Measurements from ENCODE around the gene BUB3.
A peak's percentile ranks its signal among the peaks of the same experiment; 100 is the strongest.
"Not testable (repeated sequence)": the region's sequence is repeated elsewhere in the genome, so short reads cannot be mapped to it uniquely, and the experiment has no call there.

BUB3 gene

DNA sequence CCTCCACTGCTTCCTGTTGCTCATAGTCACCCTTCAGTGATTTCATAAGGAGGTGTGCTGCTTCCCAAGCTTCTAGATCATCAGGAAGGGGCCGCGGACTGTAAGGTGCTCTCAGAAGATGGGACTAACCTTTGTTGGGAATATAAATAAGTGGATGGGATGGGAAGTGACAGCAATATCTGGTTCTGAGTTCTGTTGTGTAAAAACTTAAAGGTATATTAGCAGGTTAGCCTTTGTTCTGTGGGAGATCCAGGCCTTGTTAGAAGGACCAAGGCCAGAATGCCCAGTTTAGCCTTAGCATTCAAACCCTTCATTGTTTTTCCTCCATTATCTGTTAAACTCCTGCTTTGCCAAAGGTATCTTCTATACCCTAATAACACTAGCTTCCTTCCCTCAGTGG is 12.4 kb downstream of the BUB3 start:
- Histone ChIP-seq H3K4me2 (ENCODE audit: low read length) (no peak overlapping the region), H4K91ac (ENCODE audit: low read depth, low read length) (no peak overlapping the region), H2BK120ac (ENCODE audit: insufficient read depth, low read length, poor library complexity) (no peak overlapping the region), H2BK5ac (ENCODE audit: low read depth, low read length, poor library complexity) (no peak overlapping the region), H3K23ac (ENCODE audit: low read length) (no peak overlapping the region), H3K4me3 (ENCODE audit: low read depth, low read length) (no peak overlapping the region), H3K79me1 (ENCODE audit: low read length) (no peaks in the 10 kb centered on the region), H4K8ac (ENCODE audit: low read depth, low read length) (no peak overlapping the region), H3K36me3 (ENCODE audit: control insufficient read depth in 1 of 2, insufficient read depth in 2 of 2, low read length in 2 of 2) (peaks cover 17 to 28% of the 10 kb centered on the region in 2 experiments), H3K27me3 (ENCODE audit: insufficient read depth, low read length) (no peaks in the 10 kb centered on the region), H3K79me2 (ENCODE audit: control insufficient read depth, insufficient read depth, low read length, poor library complexity) (no peaks in the 10 kb centered on the region), H3K27ac (ENCODE audit: low read depth, low read length) (no peak overlapping the region), H3K4ac (ENCODE audit: low read depth, low read length) (no peak overlapping the region), H4K12ac (ENCODE audit: low read depth, low read length) (no peak overlapping the region), H3K9ac (ENCODE audit: low read length) (no peak overlapping the region), H2BK12ac (ENCODE audit: low read length) (no peak overlapping the region), H3K18ac (ENCODE audit: low read length) (no peak overlapping the region), H2AK5ac (ENCODE audit: low read length) (no peak overlapping the region), H2AFZ (ENCODE audit: insufficient read depth, low read length, poor library complexity) (no peak overlapping the region), H3K14ac (ENCODE audit: low read length) (no peak overlapping the region), H3K9me3 (ENCODE audit: insufficient read depth, low read depth, low read length) (no peaks in the 10 kb centered on the region), H3K4me1 (ENCODE audit: control insufficient read depth in 1 of 2, insufficient read depth in 2 of 2, low read length in 2 of 2) (no peaks in the 10 kb centered on the region)
- DNase-seq = no peak
- no CpG with 5 or more reads among the region's 2 CpGs for whole genome bisulfite sequencing (ENCODE audit: extremely low coverage, insufficient coverage, insufficient read length)

DNA sequence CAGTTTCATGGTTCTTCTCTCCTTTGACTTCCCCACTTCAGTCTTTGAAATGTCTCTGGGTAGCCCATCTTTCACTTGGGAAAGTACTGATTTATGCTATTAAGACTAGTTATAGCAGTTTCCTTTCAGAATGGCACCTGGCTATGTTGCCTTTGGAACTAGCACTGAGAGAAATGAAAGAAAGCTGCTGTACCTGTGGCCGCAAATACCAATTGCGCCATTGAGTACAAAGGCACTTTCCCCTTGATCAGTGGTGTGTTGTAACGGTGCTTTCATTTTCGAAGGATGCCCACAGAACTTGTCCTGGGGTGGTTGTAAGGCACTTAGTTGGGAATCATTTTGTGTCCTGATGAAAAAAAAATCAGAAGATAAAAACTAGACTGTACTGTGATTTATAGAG is 16.8 kb downstream of the BUB3 start:
- Histone ChIP-seq H3K9me3 (ENCODE audit: insufficient read depth, low read depth, low read length) (no peaks in the 10 kb centered on the region), H3K9ac (ENCODE audit: low read length) (no peak overlapping the region), H4K8ac (ENCODE audit: low read depth, low read length) (no peak overlapping the region), H3K4me2 (ENCODE audit: low read length) (no peak overlapping the region), H2BK120ac (ENCODE audit: insufficient read depth, low read length, poor library complexity) (no peak overlapping the region), H3K4me1 (ENCODE audit: control insufficient read depth in 1 of 2, insufficient read depth in 2 of 2, low read length in 2 of 2) (no peaks in the 10 kb centered on the region), H3K27ac (ENCODE audit: low read depth, low read length) (no peak overlapping the region), H3K14ac (ENCODE audit: low read length) (no peak overlapping the region), H3K4me3 (ENCODE audit: low read depth, low read length) (no peak overlapping the region), H4K91ac (ENCODE audit: low read depth, low read length) (no peak overlapping the region), H3K79me2 (ENCODE audit: control insufficient read depth, insufficient read depth, low read length, poor library complexity) (no peaks in the 10 kb centered on the region), H3K4ac (ENCODE audit: low read depth, low read length) (no peak overlapping the region), H3K23ac (ENCODE audit: low read length) (no peak overlapping the region), H2BK12ac (ENCODE audit: low read length) (no peak overlapping the region), H3K27me3 (ENCODE audit: insufficient read depth, low read length) (no peaks in the 10 kb centered on the region), H2BK5ac (ENCODE audit: low read depth, low read length, poor library complexity) (no peak overlapping the region), H2AFZ (ENCODE audit: insufficient read depth, low read length, poor library complexity) (no peak overlapping the region), H3K18ac (ENCODE audit: low read length) (no peak overlapping the region), H2AK5ac (ENCODE audit: low read length) (no peak overlapping the region), H3K79me1 (ENCODE audit: low read length) (no peaks in the 10 kb centered on the region), H4K12ac (ENCODE audit: low read depth, low read length) (no peak overlapping the region), H3K36me3 (ENCODE audit: control insufficient read depth in 1 of 2, insufficient read depth in 2 of 2, low read length in 2 of 2) (peaks cover 16 to 17% of the 10 kb centered on the region in 2 experiments)
- peak in 1 of 2 donors; percentile 9 for DNase-seq
- WGBS (ENCODE audit: extremely low coverage, insufficient coverage, insufficient read length) = no CpG with 5 or more reads among the region's 4 CpGs

DNA sequence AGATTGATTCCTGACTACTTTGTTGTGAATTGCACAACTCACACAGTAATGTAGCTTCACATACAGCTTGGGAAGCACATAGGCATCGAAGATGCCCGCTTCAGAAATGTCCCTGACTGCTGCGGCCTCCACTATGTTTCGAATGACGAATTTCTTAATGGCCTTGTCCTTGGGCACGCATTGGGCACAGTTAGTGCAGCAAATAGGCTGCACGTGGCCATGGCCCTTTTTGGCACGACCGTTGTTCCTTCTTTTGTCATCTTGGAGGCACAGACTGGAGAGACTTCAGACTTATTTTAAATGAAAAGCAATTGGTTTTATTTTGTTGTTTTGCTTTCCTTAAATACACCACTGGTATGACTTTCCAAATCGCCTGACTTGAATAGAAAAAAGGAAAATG is 17.4 kb downstream of the BUB3 start:
- H2BK120ac ChIP-seq (ENCODE audit: insufficient read depth, low read length, poor library complexity); H3K9me3 ChIP-seq (ENCODE audit: insufficient read depth, low read depth, low read length); H2AK5ac ChIP-seq (ENCODE audit: low read length); H3K79me1 ChIP-seq (ENCODE audit: low read length); H3K4me1 ChIP-seq (ENCODE audit: control insufficient read depth in 1 of 2, insufficient read depth in 2 of 2, low read length in 2 of 2); H3K4me3 ChIP-seq (ENCODE audit: low read depth, low read length); H2BK5ac ChIP-seq (ENCODE audit: low read depth, low read length, poor library complexity); H3K79me2 ChIP-seq (ENCODE audit: control insufficient read depth, insufficient read depth, low read length, poor library complexity); H3K4me2 ChIP-seq (ENCODE audit: low read length); H3K27ac ChIP-seq (ENCODE audit: low read depth, low read length); H2AFZ ChIP-seq (ENCODE audit: insufficient read depth, low read length, poor library complexity); H3K18ac ChIP-seq (ENCODE audit: low read length); H3K4ac ChIP-seq (ENCODE audit: low read depth, low read length); H4K91ac ChIP-seq (ENCODE audit: low read depth, low read length); H4K12ac ChIP-seq (ENCODE audit: low read depth, low read length); H3K9ac ChIP-seq (ENCODE audit: low read length); H3K14ac ChIP-seq (ENCODE audit: low read length); H4K8ac ChIP-seq (ENCODE audit: low read depth, low read length); H2BK12ac ChIP-seq (ENCODE audit: low read length); DNase-seq; H3K23ac ChIP-seq (ENCODE audit: low read length); H3K27me3 ChIP-seq (ENCODE audit: insufficient read depth, low read length): not testable (repeated sequence)
- no CpG with 5 or more reads among the region's 10 CpGs for WGBS (ENCODE audit: extremely low coverage, insufficient coverage, insufficient read length)
- peaks cover 14 to 16% of the 10 kb centered on the region in 2 experiments for H3K36me3 ChIP-seq (ENCODE audit: control insufficient read depth in 1 of 2, insufficient read depth in 2 of 2, low read length in 2 of 2)

DNA sequence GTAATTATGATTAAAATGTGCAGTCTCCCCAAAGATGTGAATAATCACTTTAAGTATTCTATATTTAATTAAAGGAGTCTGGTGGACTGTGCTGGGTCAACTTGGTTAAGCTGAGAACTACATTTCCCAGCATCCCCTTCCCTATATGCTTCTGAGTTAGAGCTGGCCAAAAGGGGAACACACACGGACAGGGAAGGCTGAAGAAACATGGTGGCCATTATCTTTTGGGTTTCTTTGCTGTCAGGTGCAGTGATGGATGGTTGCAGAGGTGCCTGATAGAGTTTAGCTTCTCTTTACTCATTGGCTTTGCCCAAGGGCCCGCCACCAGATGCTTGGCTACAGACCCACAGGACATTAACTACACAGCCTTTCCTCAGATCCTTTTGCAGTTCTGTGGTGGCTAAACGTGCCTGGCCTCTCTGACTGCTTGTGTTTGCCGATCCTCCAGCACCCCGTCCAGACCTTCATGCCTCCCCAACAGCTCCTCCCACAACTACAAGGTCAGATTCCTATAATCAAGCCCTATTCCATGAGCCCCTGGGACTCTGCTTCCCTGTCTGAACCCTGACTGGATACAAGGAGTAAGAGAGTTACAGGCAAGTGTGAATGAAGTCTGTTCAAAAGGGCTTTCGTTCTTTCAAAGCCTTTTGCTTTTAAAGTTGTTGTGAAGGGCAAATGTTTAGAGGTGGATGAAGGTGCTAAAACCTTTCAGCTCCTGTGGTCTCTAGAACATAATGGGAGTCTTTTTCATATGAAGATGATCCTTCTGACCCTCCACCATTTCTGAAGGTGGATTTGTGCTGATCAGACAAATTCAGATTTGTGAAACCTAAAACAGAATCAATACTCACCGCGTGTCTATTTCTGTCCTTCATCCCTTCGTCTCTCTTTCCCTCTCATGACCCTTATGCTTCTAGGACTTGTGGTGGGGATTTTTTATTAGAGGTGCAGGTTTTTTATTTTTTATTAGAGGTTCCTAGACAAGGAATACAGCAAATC is 21.5 kb downstream of the BUB3 start:
- WGBS (ENCODE audit: extremely low coverage, insufficient coverage, insufficient read length) = no CpG with 5 or more reads among the region's 9 CpGs
- H3K79me2 ChIP-seq (ENCODE audit: control insufficient read depth, insufficient read depth, low read length, poor library complexity) = no peaks in the 10 kb centered on the region
- H3K27me3 ChIP-seq (ENCODE audit: insufficient read depth, low read length) = no peaks in the 10 kb centered on the region
- no peak overlapping the region for H3K27ac ChIP-seq (ENCODE audit: low read depth, low read length)
- H3K9ac ChIP-seq (ENCODE audit: low read length) = no peak overlapping the region
- H2BK12ac ChIP-seq (ENCODE audit: low read length) = no peak overlapping the region
- H2AK5ac ChIP-seq (ENCODE audit: low read length) = no peak overlapping the region
- no peak overlapping the region for H2AFZ ChIP-seq (ENCODE audit: insufficient read depth, low read length, poor library complexity)
- H4K8ac ChIP-seq (ENCODE audit: low read depth, low read length) = no peak overlapping the region
- H3K4me2 ChIP-seq (ENCODE audit: low read length) = no peak overlapping the region
- peaks cover 2 to 4% of the 10 kb centered on the region in 2 experiments for H3K36me3 ChIP-seq (ENCODE audit: control insufficient read depth in 1 of 2, insufficient read depth in 2 of 2, low read length in 2 of 2)
- no peak overlapping the region for H3K18ac ChIP-seq (ENCODE audit: low read length)
- H3K23ac ChIP-seq (ENCODE audit: low read length) = no peak overlapping the region
- no peak overlapping the region for H3K4me3 ChIP-seq (ENCODE audit: low read depth, low read length)
- no peak overlapping the region for H2BK5ac ChIP-seq (ENCODE audit: low read depth, low read length, poor library complexity)
- no peak overlapping the region for H3K14ac ChIP-seq (ENCODE audit: low read length)
- no peaks in the 10 kb centered on the region for H3K79me1 ChIP-seq (ENCODE audit: low read length)
- no peak for DNase-seq
- no peaks in the 10 kb centered on the region for H3K4me1 ChIP-seq (ENCODE audit: control insufficient read depth in 1 of 2, insufficient read depth in 2 of 2, low read length in 2 of 2)
- no peak overlapping the region for H2BK120ac ChIP-seq (ENCODE audit: insufficient read depth, low read length, poor library complexity)
- H4K12ac ChIP-seq (ENCODE audit: low read depth, low read length) = no peak overlapping the region
- H3K4ac ChIP-seq (ENCODE audit: low read depth, low read length) = no peak overlapping the region
- H3K9me3 ChIP-seq (ENCODE audit: insufficient read depth, low read depth, low read length) = no peaks in the 10 kb centered on the region
- H4K91ac ChIP-seq (ENCODE audit: low read depth, low read length) = no peak overlapping the region

Measured in trophoblast cell (in vitro differentiated cells and primary cell).